K562 (cell line): Measurements from ENCODE around the gene IGIP. TPM values are rescaled to one million over a fixed set of nuclear protein-coding genes. Genes with fewer than 3 reads are reported as not detected.

Experiments used
- ATAC-seq: fragments of 200-7000 bp; cut with Tn5 transposase; 3 replicates; pipeline ENCODE4 v1.9.1; 2020; ENCODE audit warnings: moderate library complexity
- BruUV-seq: library from RNA; stranded (reverse); fragments of 400-500 nt; replicated peaks from 2 replicates; lab custom pipeline; 2021; lab: Mats Ljungman, UMichigan
- CTCF ChIA-PET: fragments of 300-600 bp; formaldehyde crosslinking; extraction: SDS; loops from one replicate; lab custom pipeline; 2021; ENCODE audit warnings: low intra/inter-chr PET ratio; lab: Yijun Ruan, JAX
- POLR2A ChIA-PET: fragments of 300-600, 350-650 bp; sonication (Branson Sonifier 250); formaldehyde crosslinking; extraction: SDS; loops from one replicate; lab custom pipeline; 2021; ENCODE audit warnings: antibody characterized with exemption, inconsistent platforms; lab: Yijun Ruan, JAX
- DNase-seq, 4 experiments: peaks; one replicate each; pipeline versions ENCODE4 v3.0.0 to v3.0.0-alpha.2; 2011 to 2018; ENCODE audit warnings: low spot score in 3 of 4, mixed read lengths in 3 of 4; ENCODE audit errors: extremely low read depth in 1 of 4
- FAIRE-seq: peaks from 2 replicates; lab custom pipeline; 2011; peaks lifted over from hg19 to GRCh38; lab: Jason Lieb, UNC
- H2AFZ ChIP-seq: 2 replicates; pipeline ENCODE4 v1.6.0; 2011; ENCODE audit warnings: low read depth, low read length, control low read depth, inconsistent platforms
- H3K27ac ChIP-seq: fragments of 200-600 bp; 3 replicates; pipeline ENCODE4 v1.8.0; 2011; ENCODE audit warnings: low read depth, mild to moderate bottlenecking, control low read depth, inconsistent platforms, low read length, moderate library complexity, mixed read lengths; ENCODE audit errors: extremely low read depth
- H3K27me3 ChIP-seq, 2 experiments: fragments of 300-600 bp in 1 of 2; 2 replicates in 1 of 2; 3 replicates in 1 of 2; pipeline versions ENCODE4 v1.6.0 to v1.8.0; 2011; ENCODE audit warnings: inconsistent platforms in 2 of 2, low read length in 2 of 2, mild to moderate bottlenecking in 1 of 2, mixed read lengths in 1 of 2, moderate library complexity in 1 of 2; ENCODE audit not compliant: control insufficient read depth in 2 of 2, insufficient read depth in 2 of 2
- H3K36me3 ChIP-seq: fragments of 300-600 bp; 3 replicates; pipeline ENCODE4 v1.8.0; 2011; ENCODE audit warnings: mild to moderate bottlenecking, low read length, inconsistent platforms; ENCODE audit not compliant: control insufficient read depth, insufficient read depth
- H3K4me1 ChIP-seq, 2 experiments: fragments of 200-600 bp in 1 of 2; replicated peaks in 1 of 2; 2 replicates in 1 of 2; 3 replicates in 1 of 2; pipeline versions ENCODE4 v1.5.1 to v1.8.0; 2011; ENCODE audit warnings: inconsistent platforms in 2 of 2, low read length in 2 of 2, mild to moderate bottlenecking in 1 of 2, mixed read lengths in 1 of 2, moderate library complexity in 1 of 2; ENCODE audit not compliant: control insufficient read depth in 2 of 2, insufficient read depth in 2 of 2
- H3K4me2 ChIP-seq: 2 replicates; pipeline ENCODE4 v1.6.1; 2011; ENCODE audit warnings: low read length, control low read depth, inconsistent platforms, mixed read lengths; ENCODE audit not compliant: insufficient read depth
- H3K4me3 ChIP-seq: fragments of 200-600 bp; sonication (generic), shearing (Covaris generic); 2 replicates; pipeline ENCODE4 v1.5.1; 2016; ENCODE audit warnings: control low read depth, inconsistent platforms
- H3K79me2 ChIP-seq: fragments of 200-600 bp; 3 replicates; pipeline ENCODE4 v1.8.0; 2011; ENCODE audit warnings: low read length, inconsistent platforms; ENCODE audit not compliant: control insufficient read depth, insufficient read depth
- H3K9ac ChIP-seq, 2 experiments: 2 replicates each; pipeline versions ENCODE4 v1.6.0 to v1.6.1; 2011; ENCODE audit warnings: low read depth in 2 of 2, low read length in 2 of 2, control low read depth in 1 of 2, inconsistent platforms in 1 of 2, mild to moderate bottlenecking in 1 of 2, mixed read lengths in 1 of 2; ENCODE audit not compliant: insufficient read depth in 1 of 2
- H3K9me1 ChIP-seq: one replicate; pipeline ENCODE4 v1.6.0; 2011; ENCODE audit warnings: inconsistent platforms, mild to moderate bottlenecking, low read length, moderate library complexity; ENCODE audit not compliant: control insufficient read depth, insufficient read depth
- H3K9me3 ChIP-seq: replicated peaks from 2 replicates; pipeline ENCODE4 v1.5.1; 2011; ENCODE audit warnings: low read depth, low read length, inconsistent platforms; ENCODE audit not compliant: control insufficient read depth, insufficient read depth
- H4K20me1 ChIP-seq: replicated peaks from 2 replicates; pipeline ENCODE4 v1.6.1; 2011; ENCODE audit warnings: low read length, inconsistent platforms, mixed read lengths; ENCODE audit not compliant: control insufficient read depth, insufficient read depth
- ETV5 ChIP-seq: sonication (generic); formaldehyde crosslinking; IDR thresholded peaks from 2 replicates; pipeline ENCODE4 v1.4.0; 2020; ENCODE audit warnings: low read depth, mild to moderate bottlenecking, missing genetic modification reagents
- JUND ChIP-seq, 2 experiments: IDR thresholded peaks; 2 replicates in 1 of 2; 3 replicates in 1 of 2; pipeline ENCODE4 v1.6.1; 2011; ENCODE audit warnings: borderline replicate concordance in 2 of 2, low read depth in 2 of 2, low read length in 2 of 2, improper control_type of control experiment in 1 of 2, missing biosample characterization in 1 of 2, missing genetic modification characterization in 1 of 2, missing genetic modification reagents in 1 of 2
- KDM4B ChIP-seq, 2 experiments: fragments of 450-650 bp in 1 of 2; sonication (generic) in 1 of 2; IDR thresholded peaks; 2 replicates each; pipeline ENCODE4 v1.6.1; 2016 to 2017; ENCODE audit warnings: borderline replicate concordance in 2 of 2, antibody characterized with exemption in 1 of 2, low read depth in 1 of 2, mild to moderate bottlenecking in 1 of 2
- KLF6 ChIP-seq: fragments of 250-450 bp; sonication (Bioruptor Pico); IDR thresholded peaks from 2 replicates; pipeline ENCODE4 v1.4.0; 2020; ENCODE audit warnings: mild to moderate bottlenecking, moderate library complexity, borderline replicate concordance
- PHB ChIP-seq: fragments of 250-450 bp; sonication (Bioruptor Pico); IDR thresholded peaks from 2 replicates; pipeline ENCODE4 v1.5.0; 2021
- PRMT5 ChIP-seq: sonication (generic); formaldehyde crosslinking; IDR thresholded peaks from 2 replicates; pipeline ENCODE4 v1.5.0; 2020; ENCODE audit warnings: missing genetic modification reagents
- RBBP5 ChIP-seq: fragments of 200-600 bp; sonication (generic); IDR thresholded peaks from 2 replicates; pipeline ENCODE4 v1.6.1; 2012; ENCODE audit warnings: borderline replicate concordance, mild to moderate bottlenecking, low read length, control low read depth, inconsistent platforms; ENCODE audit not compliant: insufficient read depth, poor library complexity, severe bottlenecking
- RBM17 ChIP-seq: fragments of 200-400 bp; formaldehyde crosslinking; IDR thresholded peaks from 2 replicates; pipeline ENCODE4 v1.6.1; 2017; ENCODE audit warnings: low read depth, mild to moderate bottlenecking, low read length, borderline replicate concordance
- ZNF165 ChIP-seq: fragments of 250-450 bp; sonication (Bioruptor Pico); IDR thresholded peaks from 2 replicates; pipeline ENCODE4 v1.4.0; 2020; ENCODE audit warnings: borderline replicate concordance
- WGBS: fragments of 100-300 bp; shearing (Covaris generic); methylation state at CpG from one replicate; pipeline ENCODE4 v1.1.6; 2016; ENCODE audit warnings: low coverage, mixed read lengths; ENCODE audit not compliant: insufficient coverage; ENCODE audit errors: missing lambda C conversion rate; 5-methylcytosine and 5-hydroxymethylcytosine counted together
- in situ Hi-C: fragments of 300-500 bp; cut with MboI; formaldehyde crosslinking; loops from 4 replicates; pipeline ENCODE4 v1.15.0; 2018; ENCODE audit warnings: inconsistent platforms, mixed read lengths
- intact Hi-C: fragments of 100-400 bp; cut with micrococcal nuclease; formaldehyde crosslinking; loops from 2 replicates; pipeline ENCODE4 v1.14.2; 2022
- polyA plus RNA-seq, 8 experiments: library from polyadenylated mRNA; depleted of rRNA in 4 of 8; stranded (reverse) in 5 of 8; unstranded in 3 of 8; fragments of >200 nt; fragmentation: Nextera tagmentation in 2 of 8; fragmentation: Illumina TruSeq in 1 of 8; extraction: Ambion mirVana in 2 of 8; extraction: Trizol in 1 of 8; gene quantifications; 2 replicates each; pipeline versions ENCODE4 v1.2.1 to v1.2.3, GENCODE V29; 2011 to 2014; ENCODE audit warnings: inconsistent platforms in 1 of 8, missing spikeins in 1 of 8
- total RNA-seq, 7 experiments: library from RNA; depleted of rRNA in 6 of 7; stranded (reverse); fragments of >200 nt in 6 of 7; fragmentation: Illumina TruSeq in 2 of 7; extraction: Trizol in 2 of 7; gene quantifications; 2 replicates each; pipeline versions ENCODE4 v1.2.1 to v1.2.3, GENCODE V29; 2011 to 2021; ENCODE audit warnings: low replicate concordance in 1 of 7
- TF ChIP-seq, protein P1 (sequence below): fragments of 250-450 bp; sonication (Bioruptor Pico); IDR thresholded peaks from 2 replicates; pipeline ENCODE4 v1.5.0; 2022; ENCODE audit warnings: mild to moderate bottlenecking
- TF ChIP-seq, protein P2 (sequence below), 3 experiments: fragments of 200-800 bp in 1 of 3; sonication (Bioruptor generic) in 1 of 3; sonication (generic) in 1 of 3; formaldehyde crosslinking in 1 of 3; IDR thresholded peaks; 2 replicates each; pipeline versions ENCODE4 v1.6.1 to v1.8.0; 2016 to 2022; ENCODE audit warnings: mild to moderate bottlenecking in 2 of 3, missing compliant biosample characterization in 2 of 3, missing genetic modification characterization in 2 of 3, missing genetic modification reagents in 1 of 3

The IGIP gene
- total and polyA plus RNA-seq, 9 of the 15 experiments (the other 6 are each of a cell fraction or from before 2014, with no cell fraction given), result 0.52 to 1.6 (median 1.2) TPM

DNA sequence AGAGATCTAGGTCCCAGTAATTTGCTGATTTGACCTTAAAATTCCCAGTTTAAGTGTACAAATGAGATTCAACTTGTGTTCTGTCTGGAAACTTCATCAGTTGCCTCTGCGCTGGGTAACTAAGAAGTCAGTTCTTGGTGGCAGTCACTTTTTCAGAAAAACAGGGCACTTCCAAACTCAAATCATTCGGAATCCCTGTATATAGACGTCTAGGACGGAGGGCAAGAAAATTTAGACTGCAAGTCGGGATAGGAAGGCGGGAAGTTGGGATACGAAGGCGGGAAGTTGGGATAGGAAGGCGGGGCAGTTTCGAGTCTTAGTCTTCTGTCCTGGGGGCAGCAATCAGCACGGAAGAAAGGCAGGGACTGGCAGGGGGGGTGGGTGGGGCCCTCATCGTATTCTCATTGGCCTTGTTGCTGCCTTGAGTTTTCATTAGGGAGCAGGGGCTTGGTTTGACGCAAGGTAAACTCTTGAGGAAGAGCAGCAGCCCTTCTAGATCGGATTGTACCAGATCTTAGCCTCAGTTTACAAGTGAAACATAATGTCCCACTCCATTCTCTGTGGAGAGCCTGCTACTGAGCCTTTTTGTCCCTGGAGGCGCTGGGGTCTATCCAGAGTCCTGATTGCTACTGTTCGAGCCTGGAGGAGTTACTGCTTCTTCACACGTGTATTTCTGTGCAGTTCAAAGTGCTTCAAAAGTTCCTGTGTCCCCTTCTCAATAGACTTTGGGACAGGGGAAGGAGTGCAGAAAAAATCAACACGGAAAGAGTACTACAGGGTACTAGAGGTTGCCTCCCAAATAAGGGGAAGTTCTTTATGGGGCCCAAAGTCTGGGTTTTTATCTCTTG, 14.5 kb upstream of the IGIP start (continued):
- TF ChIP-seq RBBP5, result peak; percentile 15
- TF ChIP-seq, all 486 proteins: peak for 16

- DNase-seq, result peak in 2 of 4 experiments; percentile 15 to 43
- TF ChIP-seq JUND (IDR thresholded peaks at IDR 0.05; ENCODE audit: borderline replicate concordance, low read depth, low read length) (no peak), JUND (tag; IDR thresholded peaks at IDR 0.05; ENCODE audit: borderline replicate concordance, low read depth, low read length) (no peak), RBM17 (no peak), ETV5 (no peak), ZNF165 (CRISPR knock-in tag) (no peak), PRMT5 (no peak), KDM4B (IDR thresholded peaks at IDR 0.05; ENCODE audit: borderline replicate concordance in 2 of 2, low read depth in 1 of 2) (no peak), KLF6 (CRISPR knock-in tag) (no peak), PHB (CRISPR knock-in tag) (no peak)
- TF ChIP-seq, protein P1, sequence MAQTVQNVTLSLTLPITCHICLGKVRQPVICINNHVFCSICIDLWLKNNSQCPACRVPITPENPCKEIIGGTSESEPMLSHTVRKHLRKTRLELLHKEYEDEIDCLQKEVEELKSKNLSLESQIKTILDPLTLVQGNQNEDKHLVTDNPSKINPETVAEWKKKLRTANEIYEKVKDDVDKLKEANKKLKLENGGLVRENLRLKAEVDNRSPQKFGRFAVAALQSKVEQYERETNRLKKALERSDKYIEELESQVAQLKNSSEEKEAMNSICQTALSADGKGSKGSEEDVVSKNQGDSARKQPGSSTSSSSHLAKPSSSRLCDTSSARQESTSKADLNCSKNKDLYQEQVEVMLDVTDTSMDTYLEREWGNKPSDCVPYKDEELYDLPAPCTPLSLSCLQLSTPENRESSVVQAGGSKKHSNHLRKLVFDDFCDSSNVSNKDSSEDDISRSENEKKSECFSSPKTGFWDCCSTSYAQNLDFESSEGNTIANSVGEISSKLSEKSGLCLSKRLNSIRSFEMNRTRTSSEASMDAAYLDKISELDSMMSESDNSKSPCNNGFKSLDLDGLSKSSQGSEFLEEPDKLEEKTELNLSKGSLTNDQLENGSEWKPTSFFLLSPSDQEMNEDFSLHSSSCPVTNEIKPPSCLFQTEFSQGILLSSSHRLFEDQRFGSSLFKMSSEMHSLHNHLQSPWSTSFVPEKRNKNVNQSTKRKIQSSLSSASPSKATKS, result no peak
- TF ChIP-seq, protein P2, sequence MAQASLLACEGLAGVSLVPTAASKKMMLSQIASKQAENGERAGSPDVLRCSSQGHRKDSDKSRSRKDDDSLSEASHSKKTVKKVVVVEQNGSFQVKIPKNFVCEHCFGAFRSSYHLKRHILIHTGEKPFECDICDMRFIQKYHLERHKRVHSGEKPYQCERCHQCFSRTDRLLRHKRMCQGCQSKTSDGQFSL (CRISPR knock-in tag; IDR thresholded peaks at IDR 0.05), result no peak
- TF ChIP-seq, protein P2 (tag; IDR thresholded peaks at IDR 0.05), result no peak
Observed at GRCh38 chr5:140111859-140112551, 13.7 kb upstream of the IGIP start.

More at GRCh38 chr5:140111859-140112551, 13.7 kb upstream of the IGIP start:
- ChIA-PET CTCF (no interaction called here), POLR2A (interaction anchor here (0.9 to 1.6 kb wide), 8 partner anchors 10 to 1537 kb away, joined by 3 to 7 read pairs (median 4); partner anchors contain the start of gene HSPA9)
- peak overlapping the region; percentile 50 for H3K27ac ChIP-seq
- H2AFZ ChIP-seq, result no peak overlapping the region
- peaks cover 86% of the 10 kb centered on the region for H3K79me2 ChIP-seq
- intact Hi-C loops (loop anchor here (10.0 kb wide), 2 partner anchors 603 to 1503 kb away; partner anchors contain the start of gene DIAPH1), in situ Hi-C loops (no loop called here)
- no peaks in the 10 kb centered on the region; the same call in 2 of the 3 replicates for H3K36me3 ChIP-seq
- H4K20me1 ChIP-seq, result peaks cover 6% of the 10 kb centered on the region; the same call in 1 of the 2 replicates
- no peaks in the 10 kb centered on the region for H3K9me3 ChIP-seq
- peaks cover 24 to 33% of the 10 kb centered on the region in 2 experiments for H3K4me1 ChIP-seq
- H3K4me3 ChIP-seq, result peak overlapping the region; percentile 18; the same call in 1 of the 2 replicates
- BruUV-seq, result no TSS peak
- no peak for ATAC-seq
- H3K9ac ChIP-seq, result peak overlapping the region; percentile 17 to 23; a peak in 1 of 4 replicates
- no peaks in the 10 kb centered on the region for H3K27me3 ChIP-seq
- no peaks in the 10 kb centered on the region for H3K9me1 ChIP-seq
- WGBS, result 35% methylated on average over 8 of the region's 8 CpGs
- peak; percentile 26 for FAIRE-seq
- H3K4me2 ChIP-seq, result peak overlapping the region; percentile 77
